Stimulated activated CD8-positive, alpha-beta memory T cell treated with anti-CD3 and anti-CD28 coated beads, Interleukin-7, amount 100 ng/mL, for 1 hour (primary cell): ENCODE measurements around the gene PIK3C2A.
"Not testable (repeated sequence)": the region's sequence is repeated elsewhere in the genome, so short reads cannot be mapped to it uniquely, and the experiment has no call there.

ENCODE experiments used
- DNase-seq, 2 donors: peaks; one replicate each; pipeline ENCODE4 v3.0.0-alpha.2; 2020; ENCODE audit warnings: low read depth in 2 of 2

Gene PIK3C2A

GRCh38 chr11:17207317-17208256, at the start of gene PIK3C2A:
PIK3C2A (minus strand) TSS chr11:17207986; CDS start chr11:17169741, 38,245 bp downstream.
- peak; percentile 86 to 88 for DNase-seq

GRCh38 chr11:17257196-17257595, 49.4 kb upstream of the PIK3C2A start:
- DNase-seq, result no peak

- DNase-seq, result no peak
Measured at GRCh38 chr11:17256512-17256911, 48.7 kb upstream of the PIK3C2A start.

- no peak for DNase-seq
Measured at GRCh38 chr11:17252704-17253103, 44.9 kb upstream of the PIK3C2A start.

- DNase-seq, result no peak
Measured at GRCh38 chr11:17250561-17251350, 43.0 kb upstream of the PIK3C2A start.

GRCh38 chr11:17244046-17244445, 36.3 kb upstream of the PIK3C2A start:
- DNase-seq, result no peak

GRCh38 chr11:17242954-17243353, 35.2 kb upstream of the PIK3C2A start:
- not testable (repeated sequence) for DNase-seq

GRCh38 chr11:17240780-17241179, 33.0 kb upstream of the PIK3C2A start:
- DNase-seq, result no peak

GRCh38 chr11:17239927-17240326, 32.1 kb upstream of the PIK3C2A start:
- not testable (repeated sequence) for DNase-seq

- DNase-seq, result no peak
Measured at GRCh38 chr11:17238377-17238776, 30.6 kb upstream of the PIK3C2A start.

- no peak for DNase-seq
Measured at GRCh38 chr11:17233101-17233500, 25.3 kb upstream of the PIK3C2A start.

- DNase-seq, result no peak
Measured at GRCh38 chr11:17230867-17231851, 23.4 kb upstream of the PIK3C2A start.

- DNase-seq, result no peak
Measured at GRCh38 chr11:17229481-17230152, 21.8 kb upstream of the PIK3C2A start.

- not testable (repeated sequence) for DNase-seq
Measured at GRCh38 chr11:17228186-17228925, 20.6 kb upstream of the PIK3C2A start.

GRCh38 chr11:17224727-17225126, 16.9 kb upstream of the PIK3C2A start:
- no peak for DNase-seq

- DNase-seq, result no peak
Measured at GRCh38 chr11:17221968-17222367, 14.2 kb upstream of the PIK3C2A start.

GRCh38 chr11:17219016-17219415, 11.2 kb upstream of the PIK3C2A start:
- DNase-seq, result no peak

- no peak for DNase-seq
Measured at GRCh38 chr11:17218403-17218802, 10.6 kb upstream of the PIK3C2A start.

- no peak for DNase-seq
Measured at GRCh38 chr11:17217401-17217800, 9.6 kb upstream of the PIK3C2A start.

- no peak for DNase-seq
Measured at GRCh38 chr11:17214338-17214737, 6.6 kb upstream of the PIK3C2A start.
